NCI-H1930 (cell line): ENCODE measurements around the gene PRAMEF12.
"Not testable (repeated sequence)": the region's sequence is repeated elsewhere in the genome, so short reads cannot be mapped to it uniquely, and the experiment has no call there.

ENCODE experiments used
- DNase-seq, 2 experiments: peaks; one replicate each; lab custom pipeline; 2025; lab: John Stamatoyannopoulos, UW

The PRAMEF12 gene

GRCh38 chr1:12770620-12771019, 2.9 kb upstream of the PRAMEF12 start:
- DNase-seq = no peak

GRCh38 chr1:12771186-12771585, 2.4 kb upstream of the PRAMEF12 start:
- no peak for DNase-seq

GRCh38 chr1:12772520-12772919, 1.0 kb upstream of the PRAMEF12 start:
- DNase-seq = no peak

- no peak for DNase-seq
These were observed 1.3 kb downstream of the PRAMEF12 start for GRCh38 chr1:12774801-12775345.

GRCh38 chr1:12775443-12775842, 1.9 kb downstream of the PRAMEF12 start:
- DNase-seq = no peak

- DNase-seq = no peak
These were observed 3.4 kb downstream of the PRAMEF12 start for GRCh38 chr1:12776801-12777557.

- DNase-seq = no peak
These were observed 4.5 kb downstream of the PRAMEF12 start for GRCh38 chr1:12778061-12778460.

- DNase-seq = no peak
These were observed 5.4 kb downstream of the PRAMEF12 start for GRCh38 chr1:12778907-12779306.

- DNase-seq = peak in 1 of 2 experiments; percentile 24
These were observed 8.0 kb downstream of the PRAMEF12 start for GRCh38 chr1:12781488-12781887.

- peak in 1 of 2 experiments; percentile 9 for DNase-seq
These were observed 10.2 kb downstream of the PRAMEF12 start for GRCh38 chr1:12783783-12784182.

- not testable (repeated sequence) for DNase-seq
These were observed 11.2 kb downstream of the PRAMEF12 start for GRCh38 chr1:12784729-12785128.

- not testable (repeated sequence) for DNase-seq
These were observed 17.6 kb downstream of the PRAMEF12 start, which contains the start of gene PRAMEF1 for GRCh38 chr1:12791097-12791496. Gene PRAMEF1 (plus strand): TSS chr1:12791397. CDS start chr1:12793228, 1,831 bp downstream.

- no peak for DNase-seq
These were observed 25.4 kb downstream of the PRAMEF12 start for GRCh38 chr1:12798911-12799310.

GRCh38 chr1:12799730-12800129, 26.2 kb downstream of the PRAMEF12 start:
- no peak for DNase-seq

GRCh38 chr1:12809933-12810332, 36.4 kb downstream of the PRAMEF12 start:
- DNase-seq = no peak

GRCh38 chr1:12810691-12811408, 37.3 kb downstream of the PRAMEF12 start:
- DNase-seq = no peak

- no peak for DNase-seq
These were observed 37.9 kb downstream of the PRAMEF12 start for GRCh38 chr1:12811409-12811784.

- DNase-seq = not testable (repeated sequence)
These were observed 45.5 kb downstream of the PRAMEF12 start for GRCh38 chr1:12819061-12819460.
